Kidney (tissue), 14 donors: ENCODE results near the gene MARK1. TPM values are rescaled to one million over a fixed set of nuclear protein-coding genes. Genes with fewer than 3 reads are reported as not detected.

Experiments
- DNase-seq, 5 donors: peaks; one replicate each; pipeline ENCODE4 v3.0.0-alpha.2; 2013 to 2020
- FAIRE-seq: peaks from 2 replicates; lab custom pipeline; 2012; peaks lifted over from hg19 to GRCh38; lab: Jason Lieb, UNC
- H3K27ac ChIP-seq, 2 donors: one replicate each; pipeline ENCODE4 v1.7.0; 2013; ENCODE audit warnings: low read depth in 2 of 2, low read length in 2 of 2, inconsistent platforms in 1 of 2
- H3K27me3 ChIP-seq: one replicate; pipeline ENCODE4 v1.7.1; 2013; ENCODE audit warnings: low read length, inconsistent platforms; ENCODE audit not compliant: control insufficient read depth, insufficient read depth
- H3K36me3 ChIP-seq, 3 donors: one replicate each; pipeline versions ENCODE4 v1.7.0 to v1.7.1; 2013; ENCODE audit warnings: low read length in 3 of 3, control low read depth in 1 of 3, inconsistent platforms in 1 of 3; ENCODE audit not compliant: insufficient read depth in 3 of 3, control insufficient read depth in 2 of 3
- H3K4me1 ChIP-seq, 3 donors: one replicate each; pipeline versions ENCODE4 v1.7.0 to v1.7.1; 2013; ENCODE audit warnings: low read length in 3 of 3, inconsistent platforms in 1 of 3, low read depth in 1 of 3; ENCODE audit not compliant: control insufficient read depth in 2 of 3, insufficient read depth in 2 of 3
- H3K4me3 ChIP-seq, 3 donors: one replicate each; pipeline versions ENCODE4 v1.7.0 to v1.8.1; 2013; ENCODE audit warnings: low read length in 3 of 3, control low read depth in 1 of 3, inconsistent platforms in 1 of 3
- H3K9ac ChIP-seq, 3 donors: one replicate each; pipeline versions ENCODE4 v1.7.0 to v1.7.1; 2013; ENCODE audit warnings: low read length in 3 of 3, control low read depth in 1 of 3, inconsistent platforms in 1 of 3
- H3K9me3 ChIP-seq, 3 donors: one replicate each; pipeline versions ENCODE4 v1.7.0 to v1.7.1; 2013; ENCODE audit warnings: low read length in 3 of 3, control low read depth in 1 of 3, inconsistent platforms in 1 of 3; ENCODE audit not compliant: control insufficient read depth in 2 of 3, insufficient read depth in 1 of 3
- CTCF ChIP-seq: IDR thresholded peaks from 3 replicates; pipeline ENCODE4 v1.5.1; 2012; ENCODE audit warnings: mild to moderate bottlenecking, moderate library complexity, borderline replicate concordance; ENCODE audit not compliant: insufficient read depth; ENCODE audit errors: extremely low read depth
- intact Hi-C: fragments of 100-400 bp; cut with DNase I; formaldehyde crosslinking; loops from one replicate; pipeline ENCODE4 v1.11.1; 2022
- polyA plus RNA-seq: library from polyadenylated mRNA; stranded (reverse); fragments of 350-450 nt; fragmentation: Illumina TruSeq; extraction: RNeasy Lipid Tissue Mini Kit (QIAGEN cat#74804); gene quantifications from one replicate; pipeline ENCODE4 v1.2.3, GENCODE V29; 2014; ENCODE audit warnings: low read depth, low replicate concordance; ENCODE audit not compliant: insufficient read depth
- total RNA-seq: library from RNA; stranded (reverse); fragmentation: NEBNext Ultra II Directional; extraction: Animal tissue kit (Norgen Biotek cat#: 25700); gene quantifications from one replicate; pipeline ENCODE4 v1.2.1, GENCODE V29; 2021
- donor health status: control.
- donor health status: control.
- donor health status: control.
- donor health status: control.
- donor health status: control.
- donor health status: DM: yes; HTN: yes; CAD: no.
- donor health status: Normal renal cell carcinoma (clear cell type).

The MARK1 gene
- total and polyA plus RNA-seq, 2 donors from 2014 or later = 2.6 to 5.3 TPM

GRCh38 chr1:220521778-220522177 lies 6.2 kb upstream of the MARK1 start:
- DNase-seq (peak in 2 of 5 donors; percentile 46 to 51), FAIRE-seq (no peak)
- Histone ChIP-seq H3K36me3 (no peaks in the 10 kb centered on the region), H3K27me3 (no peaks in the 10 kb centered on the region), H3K4me3 (no peak overlapping the region), H3K9ac (no peak overlapping the region), H3K4me1 (no peaks in the 10 kb centered on the region), H3K9me3 (no peaks in the 10 kb centered on the region), H3K27ac (no peak overlapping the region)
- intact Hi-C loops = no loop called here
- TF ChIP-seq CTCF = no peak

DNA sequence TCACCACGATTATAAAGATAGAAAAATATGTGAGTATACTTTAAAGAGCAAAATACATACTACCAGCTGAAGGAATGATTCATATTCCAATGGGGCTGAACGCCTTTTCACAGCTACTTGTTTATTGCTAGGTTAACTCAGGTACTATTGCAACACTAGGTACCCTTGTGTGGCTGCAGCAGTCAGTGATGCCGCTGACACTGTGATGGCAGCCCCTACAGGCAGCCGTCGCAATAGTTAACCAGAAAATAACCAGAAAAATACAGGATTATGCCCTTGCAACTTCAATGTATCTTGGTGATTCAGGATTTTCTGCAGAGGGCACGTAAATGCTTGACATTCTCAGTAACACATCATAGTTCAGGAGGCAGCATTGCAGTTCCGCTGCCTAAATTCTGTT lies 1.6 kb upstream of the MARK1 start:
- Histone ChIP-seq H3K27me3 (no peaks in the 10 kb centered on the region), H3K4me1 (peaks cover 0 to 4% (median 3%) of the 10 kb centered on the region in 3 donors), H3K27ac (no peak overlapping the region), H3K9ac (no peak overlapping the region), H3K9me3 (no peaks in the 10 kb centered on the region), H3K36me3 (no peaks in the 10 kb centered on the region), H3K4me3 (no peak overlapping the region)
- no peak for FAIRE-seq
- TF ChIP-seq CTCF = no peak
- DNase-seq = peak in 2 of 5 donors; percentile 17 to 26
- intact Hi-C loops = no loop called here

GRCh38 chr1:220527279-220527907 lies 543 bp upstream of the MARK1 start:
- TF ChIP-seq CTCF = no peak
- intact Hi-C loops = no loop called here
- peak; percentile 16 to 73 (median 57) for DNase-seq
- Histone ChIP-seq H3K27me3 (no peaks in the 10 kb centered on the region), H3K36me3 (no peaks in the 10 kb centered on the region), H3K4me1 (peaks cover 0 to 4% (median 3%) of the 10 kb centered on the region in 3 donors), H3K27ac (peak overlapping the region in 1 of 2 donors; percentile 11), H3K9ac (peak overlapping the region; percentile 21 to 55 (median 43)), H3K4me3 (peak overlapping the region; percentile 62 to 77 (median 64)), H3K9me3 (no peaks in the 10 kb centered on the region)
- no peak for FAIRE-seq
